ENCODE results near the gene TTC19.
"Not testable (repeated sequence)": the region's sequence is repeated elsewhere in the genome, so short reads cannot be mapped to it uniquely, and the experiment has no call there.

The TTC19 gene

GRCh38 chr17:15972497-15972951 lies 27.1 kb upstream of the TTC19 start:
- DNase-seq = no peak

DNA sequence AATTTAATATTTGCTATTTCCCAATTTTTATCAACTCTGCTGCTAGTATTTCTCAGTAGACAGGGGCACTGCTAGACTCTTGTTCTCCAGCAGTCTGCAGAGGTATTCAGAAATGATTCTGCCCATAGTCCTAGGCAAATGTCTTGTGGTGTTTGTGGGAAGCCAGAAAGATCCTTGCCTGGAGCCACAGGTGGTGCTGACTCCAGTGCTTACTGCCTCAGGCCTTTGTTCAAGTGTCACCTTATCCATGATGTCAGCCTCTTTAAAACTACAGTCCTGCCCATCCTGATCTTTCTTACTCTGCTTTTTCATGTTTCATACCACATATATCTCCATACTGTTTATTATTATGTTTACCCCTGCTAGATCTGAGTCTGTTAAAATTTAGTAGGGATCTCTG lies 26.6 kb upstream of the TTC19 start:
- DNase-seq = no peak

- no peak for DNase-seq
Measured at GRCh38 chr17:15973834-15974233, 25.8 kb upstream of the TTC19 start.

- no peak for DNase-seq
Measured at GRCh38 chr17:15977894-15978293, 21.7 kb upstream of the TTC19 start.

- DNase-seq = no peak
Measured at GRCh38 chr17:15978606-15979005, 21.0 kb upstream of the TTC19 start.

DNA sequence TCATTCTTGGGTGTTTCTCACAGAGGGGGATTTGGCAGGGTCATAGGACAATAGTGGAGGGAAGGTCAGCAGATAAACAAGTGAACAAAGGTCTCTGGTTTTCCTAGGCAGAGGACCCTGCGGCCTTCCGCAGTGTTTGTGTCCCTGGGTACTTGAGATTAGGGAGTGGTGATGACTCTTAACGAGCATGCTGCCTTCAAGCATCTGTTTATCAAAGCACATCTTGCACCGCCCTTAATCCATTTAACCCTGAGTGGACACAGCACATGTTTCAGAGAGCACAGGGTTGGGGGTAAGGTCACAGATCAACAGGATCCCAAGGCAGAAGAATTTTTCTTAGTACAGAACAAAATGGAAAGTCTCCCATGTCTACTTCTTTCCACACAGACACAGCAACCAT lies 20.6 kb upstream of the TTC19 start:
- not testable (repeated sequence) for DNase-seq

GRCh38 chr17:15981208-15981607 lies 18.4 kb upstream of the TTC19 start:
- no peak for DNase-seq

DNA sequence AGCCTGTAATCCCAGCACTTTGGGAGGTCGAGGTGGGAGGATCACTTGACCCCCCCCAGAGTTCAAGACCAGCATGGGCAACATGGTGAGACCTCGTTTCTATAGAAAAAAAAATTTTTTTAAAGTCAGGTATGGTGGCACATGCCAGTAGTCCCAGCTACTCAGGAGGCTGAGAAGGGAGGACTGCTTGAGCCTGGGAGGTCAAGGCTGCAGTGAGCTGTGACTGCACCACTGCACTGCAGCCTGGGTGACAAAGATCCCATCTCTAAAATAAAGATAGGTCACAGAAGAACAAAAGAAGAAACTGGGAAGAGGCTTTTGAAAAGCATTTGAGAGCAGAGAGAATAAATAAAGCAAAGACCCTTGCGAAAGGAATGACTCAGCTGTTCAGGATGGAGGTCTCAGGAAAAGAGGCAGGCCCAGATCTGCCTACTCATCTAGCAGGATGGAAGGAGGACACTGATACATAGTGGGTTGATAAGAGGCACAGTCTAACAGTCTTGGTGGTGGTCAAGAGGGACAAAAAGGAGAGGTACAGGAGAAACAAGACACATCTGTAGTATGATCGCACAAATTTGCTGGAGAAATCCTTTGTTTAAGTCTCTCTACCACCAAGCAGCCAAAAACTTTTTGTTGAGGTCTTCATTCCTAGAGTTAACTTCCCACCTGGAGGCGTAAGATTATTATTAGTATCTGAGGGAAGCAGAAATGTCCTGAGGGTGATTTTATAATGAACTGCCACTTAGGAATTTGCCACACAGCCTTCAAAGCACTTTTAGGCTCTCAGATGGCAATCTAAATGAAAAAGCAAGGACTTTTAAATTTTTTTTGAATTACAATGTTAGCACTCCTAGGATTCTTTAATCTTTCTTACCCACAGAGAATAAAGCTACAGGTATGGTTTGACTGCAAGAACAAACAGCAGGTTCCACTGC lies 17.7 kb upstream of the TTC19 start:
- DNase-seq = no peak

- DNase-seq = no peak
Measured at GRCh38 chr17:15996322-15996721, 3.3 kb upstream of the TTC19 start.

- no peak for DNase-seq
Measured at GRCh38 chr17:15998031-15998562, 1.5 kb upstream of the TTC19 start.

GRCh38 chr17:15999974-16000827 lies 577 bp downstream of the TTC19 start:
- peak in 24 of 51 donors; percentile 8 to 66 (median 48) for DNase-seq

- no peak for DNase-seq
Measured at GRCh38 chr17:16001226-16001897, 1.7 kb downstream of the TTC19 start.

DNA sequence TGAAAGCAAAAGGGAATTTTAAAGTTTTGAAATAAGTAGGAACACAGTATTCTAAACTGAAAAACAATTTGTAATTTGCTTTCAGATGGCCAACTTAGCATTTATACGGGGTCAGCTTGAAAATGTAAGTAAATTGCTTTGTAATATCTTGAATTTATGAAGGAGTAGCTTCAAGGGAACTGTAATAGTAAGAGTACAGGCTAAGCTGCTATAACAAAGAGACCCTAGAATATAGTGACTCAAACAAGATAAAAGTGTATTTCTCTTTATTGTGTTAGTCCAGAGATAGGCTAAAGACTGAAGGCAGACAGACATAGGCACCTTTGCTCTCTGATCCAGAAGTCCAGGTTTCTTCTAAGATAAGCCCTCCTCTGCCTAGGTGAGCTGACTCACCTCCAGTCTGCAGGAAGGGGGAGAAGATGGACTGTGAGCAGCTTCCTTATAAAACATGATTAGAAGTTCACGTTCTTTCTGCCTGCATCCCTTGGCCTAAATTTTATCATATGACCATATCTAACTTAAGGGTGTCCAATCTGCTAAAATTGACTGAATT lies 3.2 kb downstream of the TTC19 start:
- no peak for DNase-seq

DNA sequence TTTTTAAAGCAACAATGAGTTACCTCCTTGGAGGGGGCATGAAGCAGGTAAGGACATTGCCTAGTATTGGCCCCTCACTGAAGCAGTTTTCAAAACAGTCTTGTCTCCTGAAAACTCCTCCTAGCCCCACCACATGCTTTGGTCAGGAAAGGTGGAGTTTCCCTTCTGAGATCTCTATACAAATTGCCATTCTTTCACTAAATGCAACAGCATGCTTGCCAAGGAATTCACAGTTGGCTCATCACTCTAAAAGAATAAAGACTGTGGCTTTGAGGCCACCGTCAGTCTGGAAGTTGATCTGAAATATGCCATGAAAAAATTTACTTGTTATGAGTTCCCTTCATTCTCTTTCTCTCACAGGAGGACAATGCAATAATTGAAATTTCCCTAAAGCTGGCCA lies 4.2 kb downstream of the TTC19 start:
- no peak for DNase-seq

DNA sequence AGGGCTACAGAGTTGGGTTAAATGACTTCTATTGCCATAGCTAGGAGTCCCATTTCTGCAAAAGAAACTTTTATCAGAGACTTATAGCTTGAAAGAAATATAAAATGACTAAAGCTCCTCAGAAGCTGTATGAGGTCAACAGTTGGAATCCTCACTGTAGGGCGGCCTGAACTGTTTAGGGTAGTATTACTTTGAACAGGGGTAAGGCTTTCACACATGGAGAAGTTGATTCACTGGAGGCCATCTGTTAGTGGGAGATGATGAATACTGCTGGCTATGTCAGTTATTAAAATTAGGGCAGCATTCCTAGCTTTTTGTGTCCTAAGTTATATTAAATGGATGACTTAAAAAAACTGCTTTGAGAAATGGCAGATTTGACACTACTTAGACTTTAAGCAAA lies 6.0 kb downstream of the TTC19 start:
- no peak for DNase-seq

DNA sequence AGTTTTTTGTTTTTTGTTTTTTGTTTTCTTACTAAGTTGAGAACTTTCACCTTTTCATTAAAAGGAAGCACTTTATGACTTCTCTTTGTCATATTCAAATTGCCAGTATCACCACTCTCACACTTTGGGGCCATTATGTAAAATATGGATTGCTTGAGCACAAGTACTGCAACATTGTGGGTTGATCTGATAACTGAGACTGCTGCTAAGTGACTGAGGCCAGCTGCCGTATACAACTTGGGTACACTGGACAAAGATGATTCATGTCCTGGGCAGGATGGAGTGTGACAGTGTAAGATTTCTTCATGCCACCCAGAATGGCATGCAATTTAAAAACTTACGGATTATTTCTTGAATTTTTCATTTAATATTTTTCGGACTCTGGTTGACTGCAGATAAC lies 7.8 kb downstream of the TTC19 start:
- DNase-seq = no peak

DNA sequence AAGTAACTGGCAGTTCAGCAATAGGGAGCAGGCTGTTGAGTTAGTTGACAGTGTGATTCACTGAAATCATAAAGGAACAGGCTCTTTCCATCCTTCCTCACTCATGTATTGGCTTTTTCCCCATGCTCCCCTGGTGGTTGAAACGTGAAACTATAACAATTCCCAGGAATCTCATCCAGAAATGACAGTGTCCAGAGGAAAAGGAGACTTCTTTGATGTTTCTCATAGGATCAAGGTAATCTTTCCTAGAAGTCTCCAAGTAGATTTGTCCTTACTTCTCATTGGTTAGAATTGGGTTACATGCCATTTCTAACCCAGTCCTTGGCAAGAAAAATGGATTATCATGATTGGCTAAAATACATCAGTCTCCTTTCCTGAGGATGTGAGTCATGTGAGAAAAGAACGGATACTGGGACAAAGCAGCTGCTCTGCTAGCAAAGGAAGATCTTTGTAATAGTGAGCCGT lies 14.4 kb downstream of the TTC19 start:
- DNase-seq = no peak

- DNase-seq = no peak
Measured at GRCh38 chr17:16019347-16019746, 19.7 kb downstream of the TTC19 start.

DNA sequence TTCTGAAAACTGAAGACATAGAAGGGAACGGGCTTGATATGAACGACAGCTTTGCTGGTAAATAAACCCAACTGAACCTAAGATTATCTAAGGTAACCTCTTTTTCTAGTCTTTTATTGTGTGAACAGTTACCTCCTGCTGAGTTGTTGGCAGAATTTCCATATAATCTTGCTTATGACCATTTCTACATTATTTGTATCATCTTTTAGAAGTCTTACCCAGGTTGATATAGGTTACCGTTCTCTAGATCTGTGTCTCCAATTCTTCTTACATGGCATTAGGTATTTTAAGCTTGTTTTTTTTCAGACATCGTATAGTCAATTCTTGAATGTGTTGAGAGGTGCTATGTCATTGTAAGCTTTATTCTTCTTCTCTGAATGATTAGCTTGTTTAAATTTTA lies 24.3 kb downstream of the TTC19 start:
- no peak for DNase-seq

- DNase-seq = no peak
Measured at GRCh38 chr17:16025202-16025601, 25.6 kb downstream of the TTC19 start.

DNA sequence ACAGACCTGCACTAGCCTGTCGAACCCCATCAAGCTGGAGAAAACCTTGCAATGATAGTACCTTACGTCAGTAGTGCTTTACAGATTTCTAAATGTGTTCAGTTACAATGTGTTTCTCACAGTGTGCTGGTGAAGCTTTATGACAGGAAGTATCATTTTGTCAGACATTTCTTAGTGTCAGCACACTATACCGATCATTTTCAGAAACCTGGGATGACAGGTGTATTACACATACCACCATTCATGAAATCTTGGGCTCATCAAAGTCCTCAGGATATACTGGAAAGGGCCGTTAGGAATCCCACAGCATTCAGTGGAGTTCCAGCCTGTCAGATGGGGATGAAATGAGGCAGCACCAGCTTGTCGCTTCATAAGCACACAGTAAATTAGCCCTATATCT lies 27.3 kb downstream of the TTC19 start:
- DNase-seq = no peak
